HG02938 (cell line): ENCODE data around the gene DNAAF1.
A peak's percentile ranks its signal among the peaks of the same experiment; 100 is the strongest.

Experiments used
- ATAC-seq: cut with Tn5 transposase; IDR thresholded peaks from one replicate; pipeline ENCODE4 v1.9.1; 2021; ENCODE audit warnings: mild to moderate bottlenecking, moderate library complexity; ENCODE audit not compliant: unreplicated experiment

DNAAF1 gene

DNA sequence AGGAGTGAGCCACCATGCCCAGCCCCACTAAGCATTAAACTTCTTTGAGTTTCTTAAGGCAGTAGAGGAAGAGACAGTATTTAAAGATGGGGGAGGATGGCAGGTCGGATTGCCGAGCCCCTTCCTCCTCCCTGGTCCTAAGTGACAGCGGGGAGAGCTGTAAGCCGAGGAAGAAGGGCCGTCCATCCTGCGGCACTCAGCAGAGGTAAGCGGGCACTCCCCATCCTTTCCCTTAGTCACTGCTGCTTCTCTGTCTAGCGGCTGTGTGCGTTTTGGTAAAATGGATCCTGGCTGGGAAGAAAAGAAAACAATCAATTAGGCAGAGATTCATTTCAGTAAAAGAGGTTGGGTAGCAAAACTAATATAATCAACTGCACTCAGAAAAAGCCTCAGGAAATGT, 13.9 kb downstream of the DNAAF1 start:
- ATAC-seq, result no peak

DNA sequence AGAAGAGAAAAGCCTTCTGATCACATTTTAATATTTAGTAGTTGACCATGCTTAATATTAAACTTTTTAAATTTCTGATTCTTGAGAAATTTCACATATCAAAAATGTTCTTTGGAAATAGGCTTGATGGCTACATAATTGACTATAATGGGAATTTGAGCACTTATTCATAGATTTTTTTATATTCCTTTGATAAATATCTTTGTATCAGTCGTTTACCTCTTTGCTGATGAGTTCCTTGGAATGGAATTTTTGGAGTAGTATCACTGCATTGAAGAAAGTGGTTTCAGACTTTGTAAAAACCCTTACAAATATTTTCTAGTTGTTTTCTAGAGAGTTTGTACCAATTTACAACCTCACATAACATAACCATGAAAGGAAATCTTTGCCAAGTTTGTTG, 14.7 kb downstream of the DNAAF1 start:
- ATAC-seq, result no peak

DNA sequence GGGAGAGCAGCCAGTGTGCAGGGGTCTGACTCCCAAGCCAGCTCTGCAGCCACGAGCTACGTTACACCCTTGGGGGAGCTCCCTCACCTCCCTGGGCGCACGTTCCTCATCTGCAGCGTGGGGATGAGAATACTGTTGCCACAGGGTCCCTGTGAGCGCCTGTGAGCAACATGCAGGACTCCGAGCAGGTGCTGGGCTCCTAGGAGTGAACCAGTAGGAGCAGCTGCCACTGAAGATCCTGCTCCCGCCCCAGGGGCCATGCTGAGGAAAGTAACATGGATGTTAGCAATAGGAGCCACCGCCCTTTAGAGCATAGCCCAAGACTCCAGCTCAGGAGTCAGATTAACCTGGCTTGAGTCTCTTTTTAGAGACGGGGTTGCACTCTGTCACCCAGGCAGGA, 15.9 kb downstream of the DNAAF1 start:
- ATAC-seq, result no peak

DNA sequence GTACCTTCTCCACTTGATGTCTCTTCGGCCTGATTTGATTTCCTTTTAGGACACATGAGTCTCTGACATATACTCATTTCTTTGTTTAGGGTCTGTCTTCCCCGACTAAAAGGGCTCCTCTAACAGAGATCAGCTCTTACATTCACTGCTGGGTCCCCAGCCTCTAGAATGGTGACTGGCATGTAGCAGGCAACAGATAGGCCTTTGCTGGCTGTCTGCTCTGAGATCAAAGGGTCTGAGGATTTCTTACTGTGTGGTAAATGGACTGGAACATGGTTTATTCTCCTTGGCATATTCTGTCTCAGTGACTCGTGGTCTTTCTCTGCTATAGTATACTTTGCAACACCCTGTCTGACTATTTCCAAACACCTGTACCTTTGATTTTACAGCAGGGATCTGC, 16.7 kb downstream of the DNAAF1 start:
- ATAC-seq, result no peak

DNA sequence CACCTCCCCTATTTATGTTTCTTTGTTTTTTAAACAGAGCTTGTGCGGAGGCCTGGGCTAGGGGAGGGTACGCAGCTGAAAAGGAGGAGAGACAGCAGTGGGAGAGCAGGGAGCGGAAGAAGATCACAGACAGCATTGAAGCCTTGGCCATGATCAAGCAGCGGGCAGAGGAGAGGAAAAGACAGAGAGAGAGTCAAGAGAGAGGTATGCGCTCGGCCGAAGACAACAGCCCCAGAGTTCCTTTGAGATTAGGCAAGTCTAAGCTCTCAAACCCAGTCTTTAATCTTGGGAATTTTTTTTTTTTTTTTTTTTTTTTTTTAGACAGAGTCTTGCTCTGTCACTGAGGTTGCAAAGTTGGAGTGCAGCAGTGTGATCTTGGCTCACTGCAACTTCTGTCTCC, 20.6 kb downstream of the DNAAF1 start:
- no peak for ATAC-seq

DNA sequence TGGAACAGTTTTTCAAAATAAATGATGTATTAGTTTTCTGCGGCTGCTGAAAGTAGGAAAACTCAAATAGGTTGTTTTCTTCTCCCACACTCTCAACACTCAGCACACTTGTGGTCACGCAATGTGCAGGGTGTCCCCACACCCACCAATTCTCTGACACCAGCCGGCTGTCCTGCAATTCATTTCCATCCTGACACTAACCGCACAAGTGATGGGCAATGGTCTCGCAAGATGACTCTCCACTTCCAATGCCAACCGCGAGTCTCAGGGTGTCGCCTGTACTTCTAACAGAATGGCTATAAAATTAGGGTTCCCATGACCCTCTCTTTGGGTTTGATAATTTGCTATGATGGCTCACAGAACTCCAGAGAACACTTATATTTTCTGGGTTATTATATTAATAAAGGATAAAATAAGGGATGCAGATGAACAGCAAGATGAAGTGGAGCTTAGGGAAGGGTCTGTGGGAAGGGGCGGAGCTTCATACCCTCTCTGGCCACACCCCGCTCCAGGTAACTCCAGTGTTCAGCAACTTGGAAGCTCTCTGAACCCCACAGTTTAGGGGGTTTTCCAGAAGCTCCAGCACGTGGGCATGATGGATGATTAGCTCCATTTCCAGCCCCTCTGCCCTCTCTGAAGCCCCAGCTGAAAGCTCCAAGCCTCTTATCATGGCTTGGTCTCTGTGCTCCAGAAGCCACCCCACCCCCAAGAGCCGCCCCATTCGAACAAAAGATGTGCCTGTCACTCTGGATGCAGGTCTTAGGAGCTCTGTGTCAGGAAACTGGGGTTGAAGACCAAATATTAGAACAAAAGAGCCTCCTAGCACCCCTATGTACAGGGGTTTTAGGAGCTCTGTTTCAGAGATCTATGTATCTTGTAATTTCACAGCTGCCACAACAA, 21.9 kb downstream of the DNAAF1 start:
- ATAC-seq, result no peak

DNA sequence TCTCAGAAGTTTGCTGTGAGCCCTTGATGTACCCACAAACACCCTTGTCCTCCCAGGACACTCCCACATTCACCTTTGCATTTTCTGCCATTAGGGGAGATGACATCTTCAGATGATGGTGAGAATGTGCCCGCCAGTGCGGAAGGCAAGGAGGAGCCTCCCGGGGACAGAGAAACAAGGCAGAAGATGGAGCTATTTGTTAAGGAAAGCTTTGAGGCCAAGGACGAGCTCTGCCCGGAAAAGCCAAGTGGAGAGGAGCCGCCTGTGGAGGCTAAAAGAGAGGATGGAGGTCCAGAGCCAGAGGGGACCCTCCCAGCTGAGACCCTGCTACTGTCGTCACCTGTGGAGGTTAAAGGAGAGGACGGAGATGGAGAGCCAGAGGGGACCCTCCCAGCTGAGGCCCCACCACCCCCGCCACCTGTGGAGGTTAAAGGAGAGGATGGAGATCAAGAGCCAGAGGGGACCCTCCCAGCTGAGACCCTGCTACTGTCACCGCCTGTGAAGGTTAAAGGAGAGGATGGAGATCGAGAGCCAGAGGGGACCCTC, 24.7 kb downstream of the DNAAF1 start:
- ATAC-seq, result no peak

DNA sequence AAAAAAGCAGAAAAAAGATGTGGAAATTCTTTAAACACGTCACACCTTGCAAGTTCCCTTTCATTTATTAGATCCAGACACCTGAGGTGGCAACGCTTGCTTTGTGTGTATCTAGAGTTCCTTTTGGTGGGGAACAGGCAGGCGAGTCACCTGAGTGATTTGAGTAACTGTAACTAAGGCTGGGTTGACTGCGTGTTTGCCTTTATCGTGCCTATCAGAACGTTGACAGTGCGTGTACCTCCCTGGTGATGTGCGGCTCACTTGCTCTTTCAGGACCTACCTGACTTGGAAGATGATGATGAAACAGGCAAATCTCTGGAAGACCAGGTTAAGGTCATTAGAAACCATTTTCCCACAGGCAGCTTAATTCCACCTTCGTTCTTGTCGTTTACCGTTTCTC, 29.3 kb downstream of the DNAAF1 start:
- ATAC-seq, result no peak

DNA sequence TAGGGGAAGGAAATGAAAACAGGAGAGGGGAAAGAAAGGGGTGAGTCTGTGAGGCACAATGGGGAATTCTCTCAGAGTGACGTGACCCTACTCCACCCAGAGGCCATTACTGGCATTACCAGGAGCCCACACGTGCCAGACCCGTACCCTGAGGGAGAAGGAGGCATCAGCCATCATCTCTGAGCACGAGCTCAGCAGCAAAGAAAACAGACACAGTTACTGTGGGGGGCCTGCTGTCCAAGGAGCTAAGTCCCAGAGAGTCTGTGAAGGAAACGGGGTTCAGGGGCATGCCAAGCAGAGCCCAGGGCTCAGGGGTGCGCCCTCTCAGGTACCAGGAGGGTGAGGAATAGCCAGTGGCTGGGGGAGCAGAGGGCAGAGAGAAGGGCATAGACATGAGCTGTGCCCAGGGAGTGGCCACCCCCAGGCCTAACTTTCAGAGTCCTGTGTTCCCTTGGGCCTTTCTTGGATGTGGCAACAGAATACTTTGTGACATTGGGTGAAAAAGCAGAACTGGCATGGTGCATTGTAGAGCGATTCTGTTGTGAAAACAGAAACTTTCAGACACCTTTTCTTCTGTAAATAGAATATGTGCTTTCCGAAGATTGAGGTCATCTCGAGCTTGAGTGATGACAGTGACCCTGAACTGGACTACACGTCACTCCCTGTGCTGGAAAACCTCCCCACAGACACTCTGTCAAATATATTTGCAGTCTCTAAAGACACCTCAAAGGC, 30.4 kb downstream of the DNAAF1 start:
- peak; percentile 85 for ATAC-seq

DNA sequence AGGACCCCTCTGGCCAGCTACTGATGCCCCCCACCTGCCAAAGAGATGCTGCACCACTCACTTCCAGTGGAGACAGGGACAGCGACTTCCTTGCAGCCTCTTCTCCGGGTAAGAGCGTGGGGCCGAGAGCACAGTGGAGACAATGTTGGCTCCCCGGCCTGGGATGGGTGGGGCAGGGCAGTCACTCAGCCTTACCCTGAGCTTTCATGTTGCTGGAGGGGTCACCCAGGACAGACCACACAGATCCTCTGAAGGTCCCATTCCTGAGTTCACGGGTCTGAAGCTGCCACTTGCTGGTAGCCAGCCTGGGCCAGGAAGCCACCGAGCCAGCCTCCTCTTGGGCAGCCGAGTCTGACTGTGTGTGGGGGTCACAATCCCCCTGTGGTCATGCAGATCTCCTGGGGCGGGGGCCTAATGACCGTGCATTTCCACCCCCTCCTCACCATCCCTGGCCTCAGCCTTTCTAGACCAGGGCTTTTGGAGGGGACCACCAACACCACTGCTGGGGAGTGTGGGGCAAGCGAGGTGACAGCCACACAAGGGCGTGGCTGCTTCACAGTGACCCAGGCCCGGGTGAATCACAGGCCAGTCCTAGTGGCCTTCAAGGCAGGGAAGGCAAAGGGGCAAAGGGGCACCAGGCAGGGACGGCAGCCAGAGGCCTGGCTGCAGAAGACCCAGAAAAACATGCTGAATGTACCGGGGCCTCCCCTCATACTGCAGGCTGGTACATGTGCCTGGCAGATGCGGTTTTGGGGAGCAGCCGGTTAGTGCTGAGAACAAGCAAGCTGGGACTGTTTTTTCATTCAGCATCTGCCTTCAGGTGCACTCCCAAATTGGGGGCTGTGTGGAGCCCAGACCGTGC, 31.3 kb downstream of the DNAAF1 start:
- ATAC-seq, result no peak

DNA sequence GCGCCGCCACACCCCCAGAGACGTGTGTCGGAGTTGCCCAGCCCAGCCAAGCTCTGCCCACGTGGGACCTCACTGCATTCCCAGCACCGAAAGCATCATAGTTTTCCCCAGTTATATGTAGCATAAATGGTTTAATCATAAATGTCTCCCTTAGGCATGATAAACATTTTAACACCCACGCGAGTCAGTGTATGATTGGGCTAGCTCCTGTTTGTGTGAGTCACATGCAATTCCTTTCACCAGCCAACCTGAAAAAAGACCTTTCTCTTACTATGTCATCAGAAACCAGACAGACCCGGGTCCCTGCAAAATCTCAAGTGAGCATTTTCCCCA, 32.6 kb downstream of the DNAAF1 start:
- no peak for ATAC-seq

DNA sequence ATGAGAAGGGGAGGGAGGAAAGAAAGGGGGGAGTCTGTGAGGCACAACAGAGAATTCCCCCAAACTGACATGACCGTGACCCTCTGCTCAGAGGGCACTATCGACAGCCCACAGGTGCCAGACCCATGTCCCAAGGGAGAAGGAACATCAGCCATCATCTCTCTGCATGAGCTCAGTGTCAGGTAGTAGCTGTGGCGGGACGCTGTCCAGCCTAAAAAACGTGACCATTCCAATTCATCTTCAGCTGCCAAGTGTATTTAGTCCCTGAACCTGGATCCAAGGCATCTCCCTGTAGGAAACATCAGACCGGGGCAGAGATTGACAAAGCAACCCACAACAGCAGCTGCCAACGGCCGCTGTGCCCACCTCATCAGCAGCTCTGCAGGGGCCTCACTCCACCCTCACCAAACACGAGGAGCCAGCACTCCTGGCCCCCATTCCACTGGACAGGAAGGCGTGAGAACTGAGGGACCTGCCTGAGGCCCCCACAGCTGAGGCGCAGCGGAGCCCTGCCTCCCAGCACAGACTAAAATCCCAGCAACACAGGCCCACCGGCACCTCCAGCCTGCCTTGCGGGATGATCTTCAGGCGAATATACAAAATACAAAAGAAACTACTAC, 33.1 kb downstream of the DNAAF1 start:
- no peak for ATAC-seq

DNA sequence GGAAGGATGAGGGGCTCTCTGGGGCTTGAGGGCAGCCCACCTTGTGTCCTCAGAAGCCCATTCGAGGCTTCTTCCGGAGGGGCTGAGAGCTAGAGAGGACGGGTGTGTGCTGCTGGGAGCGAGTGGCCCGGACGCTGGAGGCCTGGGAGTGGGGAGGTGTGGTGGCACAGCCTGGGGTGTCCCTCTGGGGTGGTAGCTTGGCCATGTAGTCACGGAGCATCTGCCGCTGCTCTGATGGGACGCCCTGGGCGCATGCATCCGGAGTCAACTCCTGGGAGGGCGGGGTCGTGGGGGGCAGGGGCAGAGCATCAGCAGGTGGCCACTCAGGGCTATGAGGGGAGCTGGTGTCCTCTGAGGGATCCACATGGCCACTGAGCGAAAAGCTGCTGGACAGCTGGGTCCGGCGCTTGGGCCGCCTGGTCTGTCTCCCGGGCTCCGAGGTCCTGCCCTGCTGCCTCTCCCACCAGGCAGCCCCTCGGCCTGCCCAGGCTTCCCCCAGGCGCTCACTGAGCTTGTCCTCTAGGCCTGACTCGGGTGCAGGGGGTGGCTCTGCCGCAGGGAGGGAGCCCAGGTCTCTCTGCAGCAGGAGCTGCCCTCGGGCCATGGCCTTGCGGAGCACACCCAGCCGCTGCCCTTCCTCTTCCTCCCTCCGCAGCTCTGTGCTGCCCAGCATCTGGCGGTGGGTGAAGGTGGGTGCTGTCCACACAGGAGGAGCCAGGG, 33.9 kb downstream of the DNAAF1 start:
- ATAC-seq, result no peak

DNA sequence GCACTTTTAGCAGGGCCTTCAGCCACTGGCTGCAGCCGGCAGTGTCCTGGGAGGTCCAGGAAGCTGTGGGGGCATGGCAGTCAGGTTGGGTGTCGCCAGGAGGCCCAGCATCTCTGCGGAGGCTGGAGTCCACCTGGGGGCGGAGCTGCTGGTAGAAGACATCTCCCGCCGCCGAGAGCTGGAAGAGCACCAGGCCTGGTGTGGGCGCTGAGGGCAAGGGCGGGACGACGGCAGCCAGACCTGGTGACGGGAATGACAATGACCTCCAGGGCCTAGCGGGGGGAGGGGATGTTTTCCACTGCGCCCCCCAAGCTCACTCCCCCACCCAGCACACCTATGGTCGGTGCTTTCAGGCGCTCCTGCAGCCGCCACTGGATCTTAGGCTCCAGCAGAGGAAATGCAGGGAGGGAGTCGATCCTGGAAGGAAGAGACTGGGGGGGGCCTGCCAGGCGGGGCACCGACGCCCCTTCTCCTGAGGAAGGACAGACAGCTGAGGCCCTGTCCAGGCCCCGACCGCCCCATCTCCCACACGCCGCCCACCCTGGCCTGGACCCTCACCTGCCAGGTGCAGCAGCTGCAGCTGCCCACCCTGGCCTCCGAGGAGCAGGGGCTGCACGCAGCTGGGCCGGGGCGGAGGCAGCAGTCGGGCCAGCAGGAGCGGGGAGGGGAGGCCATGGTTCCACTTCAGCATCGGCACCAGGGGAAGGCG, 34.7 kb downstream of the DNAAF1 start:
- ATAC-seq, result no peak

DNA sequence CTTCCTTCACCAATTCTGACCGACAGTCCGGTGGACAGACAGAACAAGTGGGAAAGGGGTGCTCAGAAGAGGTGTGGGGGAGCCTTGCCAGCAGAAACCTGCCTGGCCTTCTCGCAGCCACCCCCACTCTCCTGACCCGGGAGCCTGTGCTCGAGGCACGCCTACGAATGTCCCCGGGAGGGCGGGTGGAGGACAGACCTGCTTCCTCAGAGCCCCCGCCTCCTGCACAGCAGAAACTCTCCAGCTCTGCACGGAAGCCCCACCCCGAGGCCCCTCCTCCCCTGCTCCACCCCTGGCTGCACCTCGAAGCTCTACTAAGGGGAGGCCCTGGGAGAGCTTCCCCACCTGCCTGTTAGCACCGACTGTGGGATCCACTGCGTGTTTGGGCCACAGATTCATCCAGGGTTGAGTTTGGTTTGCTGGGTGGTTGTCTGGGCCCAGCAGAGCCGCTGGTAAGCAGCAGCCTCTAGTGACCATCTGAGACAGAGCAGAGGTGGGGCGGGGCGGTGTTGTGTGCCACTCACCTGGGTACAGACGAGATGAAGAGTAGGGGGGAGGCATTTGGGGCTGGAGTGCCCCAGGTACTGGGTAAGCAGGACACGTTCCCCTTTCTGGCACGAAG, 35.5 kb downstream of the DNAAF1 start:
- ATAC-seq, result no peak

DNA sequence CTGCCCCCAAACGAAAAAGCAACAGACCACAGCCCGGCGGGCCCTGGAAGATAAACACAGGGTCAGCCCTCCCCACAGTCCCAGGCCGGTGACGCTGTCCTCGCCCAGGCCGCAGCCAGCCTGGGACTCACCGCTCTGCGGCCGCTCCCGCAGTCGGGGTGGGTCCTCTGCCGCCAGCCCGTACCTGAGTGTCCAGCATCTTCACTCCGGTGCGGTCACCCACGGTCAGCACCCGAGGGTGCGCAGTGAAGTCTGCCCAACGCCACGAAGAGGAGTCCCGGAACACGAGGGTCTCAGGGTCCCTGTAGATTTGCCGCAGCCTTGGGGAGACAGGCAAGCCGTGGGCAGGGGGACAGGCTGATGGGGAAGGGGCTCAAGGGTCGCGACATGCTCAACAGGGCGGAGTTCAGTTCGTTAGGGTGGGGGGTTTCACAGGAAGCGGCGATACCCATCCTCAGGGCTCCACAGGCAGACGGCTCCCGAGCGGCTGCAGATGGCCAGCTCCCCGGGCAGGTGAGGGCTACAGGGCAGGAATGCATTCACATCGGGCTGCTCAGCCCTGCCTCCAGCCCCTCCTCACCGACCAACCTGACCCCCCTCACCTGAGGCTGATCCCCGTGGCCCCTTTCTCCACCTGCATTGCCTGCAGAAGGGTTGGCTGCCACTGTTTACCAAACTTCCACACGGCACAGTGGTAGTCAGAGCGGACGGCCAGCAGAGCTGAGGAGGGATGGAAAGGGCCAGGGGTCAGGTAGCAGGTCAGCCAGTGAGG, 36.2 kb downstream of the DNAAF1 start:
- ATAC-seq, result no peak

DNA sequence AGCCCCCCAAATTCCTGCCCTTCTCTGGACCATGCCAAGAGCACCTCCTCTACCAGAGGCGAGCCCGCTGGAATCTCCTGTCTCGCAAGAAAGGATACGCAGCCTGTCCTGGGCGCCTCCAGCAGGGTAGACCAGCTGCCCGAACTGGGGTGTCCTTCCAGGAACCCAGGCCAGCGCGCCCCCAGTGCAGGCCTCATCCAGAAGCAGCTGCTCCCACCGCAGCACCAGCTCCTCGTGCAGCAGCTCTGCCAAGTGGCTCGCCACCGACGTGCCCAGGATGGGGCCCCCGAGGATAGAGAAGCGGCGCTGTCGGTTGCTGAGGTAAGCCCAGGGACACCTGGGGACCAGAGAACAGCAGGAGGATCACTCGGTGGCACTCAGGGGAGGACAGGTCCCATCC, 37.0 kb downstream of the DNAAF1 start:
- no peak for ATAC-seq
